Parathyroid adenoma (tissue), 2 donors: Measurements from ENCODE around the gene VPS41.

Source experiments
- H2AFZ ChIP-seq: fragments of 300-600 bp; sonication (generic); one replicate; pipeline ENCODE4 v1.7.0; 2017; ENCODE audit warnings: antibody characterized with exemption, mild to moderate bottlenecking
- H3K27ac ChIP-seq: fragments of 300-600 bp; sonication (generic); one replicate; pipeline ENCODE4 v1.7.0; 2017
- H3K27me3 ChIP-seq: fragments of 300-600 bp; sonication (generic); one replicate; pipeline ENCODE4 v1.7.0; 2017; ENCODE audit warnings: low read length; ENCODE audit not compliant: control insufficient read depth, insufficient read depth
- H3K36me3 ChIP-seq: fragments of 300-600 bp; sonication (generic); one replicate; pipeline ENCODE4 v1.7.0; 2017; ENCODE audit warnings: low read length; ENCODE audit not compliant: control insufficient read depth, insufficient read depth
- H3K4me1 ChIP-seq: fragments of 300-600 bp; sonication (generic); one replicate; pipeline ENCODE4 v1.7.0; 2017; ENCODE audit warnings: control low read depth
- H3K4me2 ChIP-seq: fragments of 300-600 bp; sonication (generic); one replicate; pipeline ENCODE4 v1.7.0; 2017; ENCODE audit warnings: low read length
- H3K4me3 ChIP-seq: fragments of 300-600 bp; sonication (generic); one replicate; pipeline ENCODE4 v1.7.0; 2017; ENCODE audit warnings: low read depth, low read length
- H3K79me2 ChIP-seq: fragments of 300-600 bp; sonication (generic); one replicate; pipeline ENCODE4 v1.7.0; 2017; ENCODE audit warnings: control low read depth
- H3K9ac ChIP-seq: fragments of 300-600 bp; sonication (generic); one replicate; pipeline ENCODE4 v1.7.0; 2017; ENCODE audit warnings: mild to moderate bottlenecking
- H3K9me3 ChIP-seq: fragments of 300-600 bp; sonication (generic); one replicate; pipeline ENCODE4 v1.7.0; 2017; ENCODE audit warnings: low read length; ENCODE audit not compliant: control insufficient read depth
- TF ChIP-seq, protein P1 (sequence below): fragments of 300-600 bp; sonication (generic); IDR thresholded peaks from one replicate; pipeline ENCODE4 v1.7.0; 2017; ENCODE audit warnings: antibody characterized with exemption, mild to moderate bottlenecking
- donor health status: primary hyperparathyroidism.

The VPS41 gene

DNA sequence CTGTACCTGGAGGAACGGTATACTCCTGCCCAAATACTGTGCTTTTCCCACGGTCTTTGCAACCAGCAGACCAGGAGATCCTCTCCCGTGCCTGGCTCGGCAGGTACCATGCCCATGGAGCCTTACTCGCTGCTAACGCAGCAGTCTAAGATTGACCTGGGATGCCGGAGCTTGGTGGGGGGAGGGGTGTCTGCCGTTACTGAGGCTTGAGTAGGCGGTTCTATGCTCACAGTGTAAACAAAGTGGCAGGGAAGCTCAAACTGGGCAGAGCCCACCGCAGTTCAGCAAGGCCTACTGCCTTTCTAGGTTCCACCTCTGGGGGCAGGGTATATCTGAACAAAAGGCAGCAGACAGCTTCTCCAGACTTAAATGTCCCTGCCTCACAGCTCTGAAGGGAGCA, 22.7 kb downstream of the VPS41 start:
- H3K4me3 ChIP-seq, result no peak overlapping the region
- no peaks in the 10 kb centered on the region for H3K36me3 ChIP-seq
- no peaks in the 10 kb centered on the region for H3K9me3 ChIP-seq
- H3K79me2 ChIP-seq, result peaks cover 30% of the 10 kb centered on the region
- H3K4me2 ChIP-seq, result no peak overlapping the region
- TF ChIP-seq, protein P1, sequence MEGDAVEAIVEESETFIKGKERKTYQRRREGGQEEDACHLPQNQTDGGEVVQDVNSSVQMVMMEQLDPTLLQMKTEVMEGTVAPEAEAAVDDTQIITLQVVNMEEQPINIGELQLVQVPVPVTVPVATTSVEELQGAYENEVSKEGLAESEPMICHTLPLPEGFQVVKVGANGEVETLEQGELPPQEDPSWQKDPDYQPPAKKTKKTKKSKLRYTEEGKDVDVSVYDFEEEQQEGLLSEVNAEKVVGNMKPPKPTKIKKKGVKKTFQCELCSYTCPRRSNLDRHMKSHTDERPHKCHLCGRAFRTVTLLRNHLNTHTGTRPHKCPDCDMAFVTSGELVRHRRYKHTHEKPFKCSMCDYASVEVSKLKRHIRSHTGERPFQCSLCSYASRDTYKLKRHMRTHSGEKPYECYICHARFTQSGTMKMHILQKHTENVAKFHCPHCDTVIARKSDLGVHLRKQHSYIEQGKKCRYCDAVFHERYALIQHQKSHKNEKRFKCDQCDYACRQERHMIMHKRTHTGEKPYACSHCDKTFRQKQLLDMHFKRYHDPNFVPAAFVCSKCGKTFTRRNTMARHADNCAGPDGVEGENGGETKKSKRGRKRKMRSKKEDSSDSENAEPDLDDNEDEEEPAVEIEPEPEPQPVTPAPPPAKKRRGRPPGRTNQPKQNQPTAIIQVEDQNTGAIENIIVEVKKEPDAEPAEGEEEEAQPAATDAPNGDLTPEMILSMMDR, result no peak
- H3K9ac ChIP-seq, result no peak overlapping the region
- no peaks in the 10 kb centered on the region for H3K4me1 ChIP-seq
- H3K27me3 ChIP-seq, result no peaks in the 10 kb centered on the region
- no peak overlapping the region for H3K27ac ChIP-seq
- H2AFZ ChIP-seq, result no peak overlapping the region

DNA sequence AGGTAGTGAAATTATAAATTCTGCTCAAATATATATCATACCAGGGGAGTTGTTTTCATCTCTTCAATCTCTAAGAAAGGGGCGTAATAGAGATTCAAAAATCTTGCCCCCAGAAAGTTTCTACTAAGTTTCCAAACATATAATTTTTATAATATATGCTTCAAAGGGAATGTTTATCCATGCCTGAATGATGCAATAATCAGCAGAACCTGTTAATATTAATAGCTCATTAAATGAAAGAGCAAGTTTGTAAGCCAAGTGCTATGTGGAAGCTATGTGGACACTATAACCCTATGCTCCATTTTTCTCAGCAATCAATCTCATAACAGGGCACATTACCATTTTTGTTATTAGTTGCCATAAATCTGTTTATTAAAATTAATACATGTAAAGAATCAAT, 25.3 kb downstream of the VPS41 start:
- H3K9me3 ChIP-seq, result no peaks in the 10 kb centered on the region
- H3K36me3 ChIP-seq, result no peaks in the 10 kb centered on the region
- TF ChIP-seq, protein P1, result no peak

DNA sequence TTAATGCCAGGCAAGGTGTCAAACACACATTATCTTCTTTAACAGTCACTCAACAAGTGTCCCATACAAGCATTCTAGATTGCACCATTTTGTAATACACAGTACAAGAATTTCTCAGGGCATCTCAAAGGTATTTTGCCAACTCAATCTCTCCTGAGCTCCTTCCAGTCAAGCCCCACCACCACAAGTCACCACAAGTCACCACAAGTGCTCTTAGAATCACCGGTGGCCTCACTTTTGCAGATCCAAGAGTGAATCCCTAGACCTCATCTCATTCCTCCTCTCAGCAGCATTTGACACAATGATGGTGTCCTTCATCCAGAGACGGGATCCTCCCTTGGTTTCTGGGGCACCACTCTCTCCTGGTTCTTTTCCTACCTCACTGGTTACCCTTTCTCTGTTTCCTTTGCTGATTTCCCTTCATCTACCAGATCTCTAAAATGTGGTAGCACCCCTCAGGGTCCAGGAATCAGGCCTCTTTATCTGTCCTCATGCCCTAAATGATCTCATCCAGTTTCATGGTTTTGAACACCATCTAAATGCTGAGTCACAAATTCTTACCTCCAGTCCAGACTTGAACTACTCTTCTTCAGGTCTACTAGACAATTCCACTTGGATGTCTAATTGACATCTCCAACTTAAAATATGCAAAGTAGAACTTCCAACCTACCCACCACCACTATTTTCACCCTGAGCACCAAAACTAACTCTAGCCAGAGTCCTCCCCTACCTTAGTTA, 26.9 kb downstream of the VPS41 start:
- Histone ChIP-seq H3K9ac (no peak overlapping the region), H3K4me3 (no peak overlapping the region), H2AFZ (no peak overlapping the region), H3K4me2 (no peak overlapping the region), H3K4me1 (no peaks in the 10 kb centered on the region), H3K9me3 (no peaks in the 10 kb centered on the region), H3K79me2 (peaks cover 24% of the 10 kb centered on the region), H3K27me3 (no peaks in the 10 kb centered on the region), H3K27ac (no peak overlapping the region), H3K36me3 (no peaks in the 10 kb centered on the region)
- TF ChIP-seq, protein P1, result no peak

More for the DNA sequence above, 25.3 kb downstream of the VPS41 start:
- H3K9ac ChIP-seq, result no peak overlapping the region
- peaks cover 30% of the 10 kb centered on the region for H3K79me2 ChIP-seq
- no peak overlapping the region for H3K4me3 ChIP-seq
- no peaks in the 10 kb centered on the region for H3K4me1 ChIP-seq
- no peak overlapping the region for H3K4me2 ChIP-seq
- no peak overlapping the region for H3K27ac ChIP-seq
- no peak overlapping the region for H2AFZ ChIP-seq
- H3K27me3 ChIP-seq, result no peaks in the 10 kb centered on the region

DNA sequence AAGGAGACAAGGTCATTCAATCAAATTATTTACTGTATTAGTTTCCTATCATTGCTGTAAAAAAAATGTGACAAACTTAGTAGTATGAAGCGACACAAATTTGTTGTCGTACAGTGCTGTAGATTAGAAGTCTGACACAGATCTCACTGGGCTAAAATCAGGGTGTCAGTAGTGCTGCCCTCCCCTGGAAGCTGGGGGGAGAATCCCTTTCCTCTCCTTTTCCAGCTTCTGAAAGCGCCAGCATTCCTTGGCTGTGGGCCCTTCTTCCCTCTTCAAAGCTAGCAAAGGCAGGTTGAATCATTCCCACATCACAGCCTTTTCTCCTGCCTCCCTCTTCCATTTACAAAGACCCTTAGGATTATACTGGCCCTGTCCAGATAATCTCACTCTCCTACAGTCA, 28.0 kb downstream of the VPS41 start:
- H3K36me3 ChIP-seq, result no peaks in the 10 kb centered on the region
- no peak overlapping the region for H3K4me3 ChIP-seq
- peaks cover 5% of the 10 kb centered on the region for H3K4me1 ChIP-seq
- H2AFZ ChIP-seq, result no peak overlapping the region
- no peaks in the 10 kb centered on the region for H3K27me3 ChIP-seq
- H3K4me2 ChIP-seq, result no peak overlapping the region
- H3K79me2 ChIP-seq, result peaks cover 14% of the 10 kb centered on the region
- H3K9me3 ChIP-seq, result no peaks in the 10 kb centered on the region
- no peak overlapping the region for H3K9ac ChIP-seq
- H3K27ac ChIP-seq, result no peak overlapping the region
- TF ChIP-seq, protein P1, result no peak

DNA sequence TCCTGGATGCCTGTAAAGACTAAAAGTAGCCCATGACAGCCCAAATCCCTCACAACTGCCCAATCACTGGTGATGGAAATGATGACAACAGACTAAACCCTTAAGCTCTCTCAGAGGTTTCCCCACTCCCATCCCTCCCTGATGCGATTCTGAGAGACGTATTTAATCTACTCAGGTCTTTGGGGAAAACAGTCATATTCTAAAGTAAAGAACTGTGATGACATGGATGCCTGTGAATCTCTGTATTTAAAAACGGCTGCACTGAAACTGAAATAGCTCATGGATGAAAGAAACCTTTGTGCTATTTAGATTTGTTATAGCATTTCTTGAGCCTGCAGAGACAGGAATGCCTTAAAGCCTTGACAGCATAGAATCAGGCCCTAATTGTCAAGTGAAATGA, 28.5 kb downstream of the VPS41 start:
- Histone ChIP-seq H3K9ac (no peak overlapping the region), H2AFZ (no peak overlapping the region), H3K27ac (no peak overlapping the region), H3K27me3 (no peaks in the 10 kb centered on the region), H3K9me3 (no peaks in the 10 kb centered on the region), H3K36me3 (no peaks in the 10 kb centered on the region), H3K4me1 (peaks cover 5% of the 10 kb centered on the region), H3K79me2 (peaks cover 12% of the 10 kb centered on the region), H3K4me2 (no peak overlapping the region), H3K4me3 (no peak overlapping the region)
- TF ChIP-seq, protein P1, result no peak
